HG03439 (cell line): ENCODE measurements around the gene IQSEC1.

Source experiments
- ATAC-seq: cut with Tn5 transposase; IDR thresholded peaks from one replicate; pipeline ENCODE4 v1.9.1; 2021; ENCODE audit warnings: mild to moderate bottlenecking, moderate library complexity; ENCODE audit not compliant: unreplicated experiment

IQSEC1 gene

DNA sequence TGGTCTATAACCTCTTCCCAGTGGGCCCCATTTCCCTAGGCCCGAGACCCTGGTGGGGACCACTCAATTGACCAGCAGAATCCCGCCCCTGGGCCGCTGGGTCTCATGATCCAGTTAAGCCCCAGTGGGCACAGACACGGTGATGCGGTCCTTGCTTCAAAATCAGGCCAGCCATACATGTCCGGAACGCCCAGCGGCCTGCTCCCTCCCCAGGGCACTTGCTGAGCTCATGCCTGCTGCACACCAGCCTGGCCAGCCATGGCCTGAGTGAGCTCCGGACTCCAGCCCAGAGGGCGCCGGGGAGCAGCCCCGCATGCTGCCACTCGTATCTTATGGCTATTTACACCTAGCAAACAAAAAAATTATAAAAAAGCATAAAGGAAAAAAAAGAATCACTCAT is 34.4 kb upstream of the IQSEC1 start:
- ATAC-seq = no peak

DNA sequence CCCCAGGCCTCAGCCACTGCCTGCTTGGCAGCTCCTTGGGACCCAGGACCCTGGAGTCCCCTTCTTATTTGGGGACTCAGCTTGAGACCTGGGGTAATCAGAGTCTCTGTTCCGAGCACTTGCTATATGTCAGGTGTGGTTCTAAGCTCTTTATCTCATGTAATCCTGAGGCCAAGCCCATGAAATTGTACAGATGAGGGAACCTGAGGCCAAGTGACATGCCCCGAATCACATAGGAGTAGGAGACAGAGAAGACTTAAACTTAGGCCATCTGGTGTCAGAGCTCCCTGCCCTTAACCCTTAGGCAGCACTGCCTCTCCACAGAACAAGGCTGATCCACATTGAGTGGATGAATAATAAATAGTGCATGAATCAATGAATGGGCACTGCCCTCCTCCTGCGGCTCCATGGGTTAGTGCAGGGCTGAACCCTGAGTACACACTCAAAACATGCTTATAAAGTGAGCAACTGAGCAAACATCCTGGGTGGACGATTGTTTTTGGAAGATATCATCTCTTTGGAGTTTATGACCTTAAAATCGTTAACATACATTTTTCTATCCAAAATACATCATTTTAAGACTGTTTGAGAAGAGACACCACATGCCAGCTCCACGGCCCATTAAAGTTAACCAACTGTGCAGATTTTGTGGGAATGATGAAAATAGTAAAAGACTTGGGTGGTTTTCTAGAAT is 33.2 kb upstream of the IQSEC1 start:
- ATAC-seq = no peak

DNA sequence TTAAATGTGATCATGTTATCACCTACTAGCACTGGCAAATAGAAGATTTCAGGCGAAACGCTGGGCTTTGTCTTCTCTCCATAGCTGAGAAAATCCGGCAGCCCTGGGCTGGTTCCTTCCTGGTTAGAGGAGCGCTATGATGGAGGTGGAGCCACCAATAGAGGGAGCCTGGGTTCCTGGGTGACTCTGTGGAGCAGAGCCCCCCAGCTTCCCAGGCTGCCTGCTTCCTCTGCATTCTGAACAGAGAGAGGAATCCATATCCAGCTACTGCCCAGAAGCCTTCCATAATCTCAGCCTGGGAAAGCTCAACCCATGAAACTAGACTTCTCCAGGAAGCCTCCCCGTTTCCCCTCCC is 32.6 kb upstream of the IQSEC1 start:
- ATAC-seq = no peak

DNA sequence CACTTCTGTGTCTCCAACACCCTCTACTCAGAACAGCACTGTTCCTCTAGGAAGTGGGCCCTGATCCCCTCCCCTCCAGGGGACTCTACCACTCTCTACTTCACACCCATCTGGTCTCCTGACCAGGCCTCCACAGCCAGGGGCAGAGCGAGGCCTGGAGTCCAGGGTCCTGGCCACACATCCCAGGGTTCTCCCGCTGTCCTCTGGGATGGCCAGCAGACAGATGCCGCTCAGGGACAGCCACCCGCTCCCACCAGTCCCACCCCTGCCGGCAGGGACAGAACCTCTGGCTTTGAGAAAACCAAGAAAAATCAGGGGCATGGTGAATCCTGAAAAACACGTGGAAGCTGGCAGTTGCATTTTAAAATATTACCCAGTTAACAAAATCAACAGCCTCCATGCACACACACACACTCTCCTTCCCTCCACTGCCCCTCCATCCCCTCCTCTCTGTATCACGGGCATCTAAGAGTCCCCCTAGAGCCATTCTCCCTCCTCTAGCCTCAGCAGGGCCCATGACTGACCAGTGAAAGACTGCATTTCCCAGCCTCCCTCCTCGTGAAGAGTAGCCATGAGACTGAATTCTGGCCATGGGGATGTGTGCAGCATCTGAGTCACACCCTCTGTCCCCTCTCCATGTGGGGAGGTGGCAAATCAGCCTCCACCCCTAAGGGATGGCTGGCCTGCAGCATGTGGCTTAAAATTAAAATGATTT is 32.1 kb upstream of the IQSEC1 start:
- ATAC-seq = no peak

DNA sequence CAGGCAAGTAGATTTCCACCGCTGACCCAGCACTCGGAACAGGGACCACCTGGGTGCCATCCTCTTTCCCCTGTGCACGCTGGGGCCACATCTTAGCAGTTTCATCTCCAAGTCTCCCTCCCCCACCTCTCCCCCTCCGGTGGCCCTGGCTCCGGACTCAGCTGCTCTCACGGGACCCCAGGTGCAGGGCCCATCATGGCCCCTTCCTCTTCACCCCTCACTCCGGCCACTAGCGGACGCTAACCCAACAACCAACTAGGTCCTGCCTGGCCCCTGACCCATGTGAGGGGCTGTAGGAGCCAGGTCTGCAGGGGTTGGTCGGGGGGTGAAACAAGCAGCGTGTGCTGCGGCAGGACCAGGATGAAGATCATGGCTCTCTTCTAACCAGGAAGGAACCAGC is 31.3 kb upstream of the IQSEC1 start:
- ATAC-seq = no peak

DNA sequence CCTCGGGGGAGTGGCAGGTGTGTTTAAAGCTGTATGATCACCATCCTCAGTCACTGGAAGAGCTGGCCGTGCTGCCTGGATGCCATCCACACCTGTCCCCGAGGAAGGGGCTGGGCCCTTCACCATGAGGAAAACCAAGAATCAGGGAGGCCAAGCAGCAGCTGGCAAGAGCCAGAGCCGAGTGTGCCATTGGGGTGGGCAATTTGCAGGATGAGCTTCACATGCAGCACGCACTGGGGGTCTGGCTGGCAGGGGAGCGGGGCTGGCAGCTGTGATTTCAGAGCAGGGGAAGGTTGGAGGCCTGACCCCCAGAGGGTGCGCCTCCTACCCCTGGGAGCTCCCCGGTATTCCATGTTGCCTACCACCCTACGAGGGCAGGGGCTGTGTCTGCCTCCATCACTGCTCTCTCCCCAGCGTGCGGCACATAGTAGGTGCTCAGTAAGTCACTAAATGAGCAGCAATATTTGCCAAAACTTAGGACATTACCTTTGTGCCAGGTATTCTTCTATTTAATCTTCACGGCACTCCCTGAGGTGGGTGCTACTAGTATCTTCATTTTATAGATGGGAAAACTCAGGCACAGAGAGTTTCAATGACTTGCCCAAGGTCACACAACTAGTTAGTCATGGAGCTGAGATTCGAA is 30.3 kb upstream of the IQSEC1 start:
- ATAC-seq = no peak

DNA sequence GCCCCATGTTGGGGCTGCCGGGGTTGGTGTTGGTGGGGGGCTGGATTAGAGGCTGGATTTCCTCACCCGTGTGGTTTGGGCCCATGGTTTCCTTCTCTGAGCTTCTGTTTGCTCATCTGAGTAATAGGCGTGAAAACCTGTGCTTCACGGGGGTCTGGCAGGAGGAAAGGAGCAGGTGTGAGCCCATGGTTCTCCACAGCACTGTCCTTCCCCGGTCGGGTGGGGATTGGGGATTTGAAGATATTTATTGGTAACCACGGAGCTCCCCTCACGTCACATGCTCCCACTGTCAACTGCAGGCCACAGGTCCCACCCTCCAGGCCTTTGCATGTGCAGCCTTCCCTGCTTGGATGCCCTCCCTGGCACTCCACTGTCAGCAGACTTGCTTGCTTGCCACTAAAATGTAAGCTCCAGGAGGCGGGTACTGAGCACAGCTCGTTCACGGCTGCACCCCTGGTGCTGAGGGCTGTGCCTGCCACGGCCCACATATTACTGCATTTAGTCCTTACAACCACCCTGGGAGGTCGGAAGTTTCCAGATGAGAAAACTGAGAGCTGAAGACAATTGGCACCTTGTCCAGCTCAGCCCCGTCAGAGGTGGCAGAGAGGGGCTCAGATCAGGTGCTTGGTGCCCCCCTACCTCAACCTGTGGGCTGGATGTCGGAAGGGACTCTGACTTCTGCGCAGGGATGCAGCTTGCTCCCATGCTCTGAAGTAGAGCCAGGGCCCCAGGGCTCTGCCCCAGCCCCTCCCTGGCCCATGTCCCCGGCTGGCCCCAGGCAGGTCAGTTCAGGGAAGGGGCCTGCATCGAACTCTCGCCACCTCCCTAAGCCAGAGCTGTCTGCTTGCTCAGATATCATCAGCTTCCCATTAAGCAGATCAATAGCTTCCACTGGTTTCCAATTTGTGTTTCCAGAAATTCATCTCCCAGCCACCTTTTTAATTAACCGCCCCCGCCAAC is 29.4 kb upstream of the IQSEC1 start:
- ATAC-seq = no peak

DNA sequence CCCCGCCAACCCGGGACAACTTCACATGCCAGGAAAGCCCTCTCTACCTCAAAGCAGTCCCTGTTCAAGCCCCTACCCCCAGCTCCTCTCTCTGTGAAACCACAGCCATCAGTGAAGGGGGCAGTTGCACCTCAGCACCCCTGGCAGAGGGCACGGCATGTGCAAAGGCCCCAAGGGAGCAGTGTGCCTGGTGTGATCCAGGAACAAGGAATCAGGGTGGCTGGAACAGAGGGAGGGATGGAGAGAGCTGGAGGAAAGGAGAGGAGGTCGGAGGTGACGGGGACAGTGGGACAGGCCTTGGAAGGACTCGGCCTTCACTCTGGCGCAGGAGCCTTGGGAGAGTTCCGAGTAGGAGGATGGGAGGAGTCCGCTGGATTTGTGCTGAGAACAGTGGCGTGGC is 26.5 kb upstream of the IQSEC1 start:
- no peak for ATAC-seq

DNA sequence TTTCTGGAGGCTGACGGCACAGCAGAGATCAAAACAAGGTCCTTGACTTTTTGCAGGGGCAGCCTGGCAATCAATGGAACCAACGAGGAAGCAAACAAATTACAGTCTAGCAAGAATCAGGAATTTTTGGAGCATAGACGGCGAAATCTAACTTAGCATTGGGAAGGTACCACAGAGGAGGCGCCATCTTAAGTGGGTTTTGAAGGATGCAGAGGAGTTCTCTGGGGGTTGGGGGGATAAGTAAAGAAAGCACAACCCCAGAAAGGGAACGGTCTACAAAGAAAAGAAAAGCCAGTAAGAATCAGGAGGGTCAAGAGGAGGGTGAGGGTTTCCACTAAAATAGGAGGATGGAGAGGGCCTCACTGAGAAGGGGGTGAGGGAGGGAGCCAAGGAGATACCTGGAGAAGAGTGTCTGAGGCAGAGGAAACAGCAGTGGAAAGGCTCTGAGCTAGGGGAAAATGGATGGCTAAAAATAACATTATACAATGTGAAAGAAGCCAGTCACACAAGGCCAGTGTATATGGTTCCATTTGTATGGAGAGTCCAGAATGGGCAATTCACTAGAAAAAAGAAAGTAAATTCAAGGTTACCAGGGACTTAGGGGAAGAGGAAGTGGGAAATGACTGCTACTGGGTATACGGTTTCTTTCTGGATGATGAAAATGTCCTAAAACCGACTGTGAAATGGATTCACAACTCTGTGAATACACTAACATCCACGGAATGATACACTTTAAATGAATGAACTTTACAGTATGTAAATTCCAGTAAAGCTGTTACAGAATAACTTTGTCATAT is 25.2 kb upstream of the IQSEC1 start:
- no peak for ATAC-seq

DNA sequence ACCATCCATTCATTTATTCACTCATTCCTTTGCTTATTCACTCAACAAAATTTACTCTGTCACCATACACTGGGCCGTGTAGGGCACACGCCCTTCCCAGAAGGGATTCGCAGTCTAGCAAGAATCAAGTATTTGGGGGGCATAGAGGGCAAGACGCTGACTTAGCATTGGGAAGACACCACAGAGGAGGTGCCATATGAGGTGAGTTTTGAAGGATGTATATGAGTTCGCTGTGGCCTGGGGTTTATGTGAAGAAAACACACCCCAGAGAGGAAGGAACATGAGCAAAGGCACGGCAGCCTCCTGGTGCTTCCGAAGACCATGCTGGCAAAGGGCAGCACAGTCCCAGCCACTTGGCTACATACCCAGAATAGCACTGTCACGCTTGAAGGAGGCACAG is 23.1 kb upstream of the IQSEC1 start:
- ATAC-seq = no peak

DNA sequence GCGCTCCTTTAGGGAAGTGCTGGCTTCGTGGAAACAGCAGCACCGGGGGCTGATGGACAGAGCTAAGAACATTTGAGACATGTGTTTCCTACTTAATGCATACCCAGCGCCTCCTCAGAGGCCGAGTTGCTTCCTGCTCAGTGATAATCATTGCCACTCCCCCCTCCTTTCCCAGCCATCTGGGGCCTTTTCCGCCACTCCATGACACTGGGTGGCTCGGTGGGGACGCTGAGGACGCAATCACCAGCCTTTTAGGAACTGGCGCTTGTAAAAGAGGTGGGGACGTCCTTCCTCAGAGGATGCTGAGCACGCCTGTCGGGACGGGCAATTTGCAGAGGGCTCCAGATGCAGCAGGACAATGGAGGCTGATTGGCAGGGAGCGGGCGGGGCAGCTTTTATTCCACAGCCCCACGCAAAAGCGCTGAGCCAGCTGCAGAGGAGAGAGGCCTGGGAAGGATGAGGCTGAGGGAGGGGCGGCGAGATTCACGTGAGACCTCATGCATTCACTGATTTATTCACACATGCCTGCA is 22.2 kb upstream of the IQSEC1 start:
- ATAC-seq = no peak

DNA sequence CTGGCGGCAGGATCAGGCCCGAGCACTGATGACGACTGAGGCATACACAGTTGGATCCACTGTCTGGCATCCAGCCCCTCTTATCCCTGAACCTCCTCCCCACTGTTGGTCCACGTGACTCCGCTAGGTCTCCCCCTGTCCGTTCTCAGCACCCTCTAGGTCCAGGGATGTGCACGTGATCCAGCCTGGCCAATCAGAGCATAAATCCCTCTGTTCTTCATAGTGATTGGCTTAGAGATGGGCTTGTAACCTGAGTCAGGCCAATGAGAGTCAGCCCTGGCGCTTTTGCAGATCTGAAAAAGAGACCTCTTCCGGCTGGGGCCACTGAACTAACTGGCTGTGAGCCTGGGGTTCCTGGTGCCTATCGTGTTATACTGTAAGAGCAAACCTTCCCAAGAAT is 20.5 kb upstream of the IQSEC1 start:
- ATAC-seq = no peak

DNA sequence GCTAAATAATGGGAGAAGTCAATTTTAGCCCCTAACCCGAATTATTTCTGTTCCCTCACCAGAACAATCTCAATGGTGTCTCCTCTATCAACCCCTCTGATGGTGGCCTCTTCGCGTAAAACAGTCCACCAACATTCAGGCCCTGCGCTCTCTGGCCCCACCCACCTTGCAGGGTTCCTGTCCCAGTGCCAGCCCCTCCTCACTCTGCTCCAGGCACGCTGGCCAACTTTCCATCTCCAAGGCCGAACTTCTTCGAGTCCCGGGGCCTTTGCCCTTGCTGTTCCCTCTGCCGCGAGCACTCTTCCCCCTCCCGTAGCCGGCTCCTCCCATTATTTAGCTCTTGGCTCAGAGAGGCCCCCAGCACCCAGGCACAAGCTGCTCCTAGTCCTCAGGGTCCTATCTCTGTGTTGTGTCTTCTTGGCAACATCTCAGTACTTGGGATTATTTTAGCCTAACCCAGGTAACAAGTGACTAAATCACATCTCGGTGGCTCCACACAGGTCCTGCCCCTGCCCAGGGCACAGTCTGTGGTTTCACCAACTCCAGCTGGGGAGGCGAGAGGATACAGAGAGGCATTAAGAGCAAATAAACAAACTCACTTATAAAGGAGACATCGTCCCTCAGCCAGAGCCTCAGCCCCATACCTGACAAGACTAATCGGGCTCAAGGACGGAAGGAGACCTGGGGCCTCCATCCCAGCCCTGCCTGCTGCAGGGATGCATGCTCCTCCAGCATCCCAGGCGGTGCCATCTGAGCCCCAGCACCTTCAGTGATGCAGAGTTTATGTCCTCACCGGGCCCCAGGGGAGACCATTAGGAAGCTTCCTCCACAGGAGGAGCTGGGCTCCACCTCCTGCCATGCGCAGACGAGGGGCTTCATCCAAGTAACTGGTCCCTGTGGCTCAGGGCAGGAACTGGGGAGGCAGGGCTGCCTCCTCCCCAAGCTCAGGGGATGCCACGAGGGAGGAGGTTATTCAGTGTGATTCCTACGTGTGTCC is 19.7 kb upstream of the IQSEC1 start:
- no peak for ATAC-seq

DNA sequence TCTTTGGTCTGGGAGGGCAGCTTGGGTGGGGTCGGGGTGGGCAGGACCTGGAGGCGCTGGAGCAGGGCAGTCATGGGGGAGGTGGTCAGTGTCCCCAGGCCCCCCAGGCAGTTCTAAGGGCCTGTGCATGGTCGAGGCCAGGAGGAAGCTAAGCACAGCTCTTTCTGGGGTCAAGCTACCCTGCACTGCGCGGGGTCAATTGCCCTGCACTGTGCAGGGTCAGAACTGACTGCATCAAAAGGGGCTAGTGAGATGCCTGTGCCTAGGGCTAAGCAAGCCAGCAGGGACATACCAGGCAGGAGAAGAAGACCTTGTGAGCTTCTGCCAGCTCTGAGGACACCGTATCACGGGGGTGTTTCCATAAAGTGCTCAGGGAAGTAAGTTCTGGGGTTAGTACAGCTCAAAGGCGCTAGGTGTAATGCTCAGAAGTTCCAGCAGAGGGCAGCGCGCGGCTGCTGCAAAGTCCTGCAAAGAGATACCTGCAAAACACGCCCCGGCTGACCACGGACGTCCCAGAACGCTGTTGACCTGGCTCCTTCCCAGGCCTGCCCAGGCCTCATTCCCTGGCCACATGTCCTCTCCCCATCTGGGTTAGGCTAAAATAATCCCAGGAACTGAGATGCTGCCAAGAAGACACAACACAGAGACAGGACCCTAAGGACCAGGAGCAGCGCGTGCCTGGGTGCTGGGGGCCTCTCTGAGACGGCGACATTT is 18.8 kb upstream of the IQSEC1 start:
- peak; percentile 50 for ATAC-seq

DNA sequence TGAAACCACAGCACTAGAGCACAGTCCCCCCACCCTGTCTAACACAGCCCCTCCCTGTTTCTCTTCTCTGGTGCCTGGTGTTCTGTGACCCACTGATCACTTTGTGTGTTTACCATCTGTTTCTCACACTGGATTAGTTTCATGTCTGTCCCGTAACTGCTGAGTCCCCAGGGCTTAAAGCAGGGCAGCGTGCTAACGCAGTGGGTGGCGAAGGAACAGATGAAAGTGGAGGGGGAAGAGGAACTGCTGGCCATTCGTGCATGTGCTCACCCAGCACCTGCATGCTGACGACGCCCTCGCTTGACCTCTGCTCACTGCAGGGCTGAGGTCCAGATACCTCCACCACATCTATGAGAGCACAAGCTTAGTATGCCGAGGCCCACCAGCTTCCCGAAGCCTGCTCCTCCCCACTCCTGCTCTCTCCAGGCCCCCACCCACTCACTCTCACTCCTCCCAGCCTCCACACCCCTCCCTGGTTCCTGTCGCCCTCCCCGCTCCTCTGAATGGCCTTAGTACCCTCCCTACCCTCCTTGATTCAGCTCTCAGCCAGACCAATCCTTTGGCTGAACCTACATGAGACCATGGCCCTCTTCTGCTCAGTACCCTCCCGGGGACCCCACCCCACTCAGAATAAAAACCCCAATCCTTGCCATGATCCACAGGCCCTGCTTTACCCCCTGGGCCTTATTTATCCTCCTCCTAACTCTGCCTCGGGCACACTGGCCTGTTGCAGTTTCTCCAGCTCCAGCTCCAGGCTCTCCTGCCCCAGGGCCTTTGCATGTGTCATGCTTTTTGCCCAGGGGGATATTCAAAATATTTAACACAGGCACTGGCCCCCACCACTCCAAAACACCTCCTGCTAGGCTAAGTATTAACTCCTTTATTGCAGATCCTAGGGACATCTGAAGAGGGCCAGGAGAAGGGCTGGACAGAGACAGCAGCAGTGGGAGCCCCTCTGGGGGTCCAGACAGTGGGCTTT is 15.1 kb upstream of the IQSEC1 start:
- ATAC-seq = peak; percentile 49

DNA sequence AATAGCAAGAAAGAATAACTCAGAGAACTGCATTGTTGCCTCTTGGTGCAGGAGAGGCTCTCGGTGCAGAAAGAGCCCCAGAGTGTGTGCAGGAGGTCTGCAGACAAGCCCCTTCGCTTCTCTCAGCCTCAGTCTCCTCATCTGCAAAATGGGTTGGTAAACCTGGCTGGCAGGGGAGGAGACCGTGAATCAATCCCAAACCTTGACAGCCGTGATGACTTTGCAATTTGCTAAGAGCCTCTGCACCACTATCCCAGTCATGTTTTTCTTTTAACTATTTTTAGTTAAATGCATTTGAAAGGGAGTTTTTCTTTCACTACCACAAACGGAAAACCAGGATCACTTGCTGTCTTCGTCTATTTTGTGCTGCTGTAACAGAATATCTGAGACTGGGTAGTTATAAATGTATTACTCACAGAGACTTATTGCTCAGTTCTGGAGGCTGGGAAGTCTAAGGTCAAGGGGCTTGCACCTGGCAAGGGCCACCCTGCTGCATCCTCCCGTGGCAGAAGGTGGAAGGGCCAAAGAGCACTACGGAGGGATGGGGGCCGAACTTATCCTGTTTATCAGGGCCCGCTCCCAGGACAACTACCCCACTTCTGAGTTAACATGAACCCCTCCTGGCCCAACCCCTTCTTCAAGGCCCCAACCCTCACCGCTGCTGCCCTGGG is 14.2 kb upstream of the IQSEC1 start:
- no peak for ATAC-seq
